Endothelial cell of umbilical vein (primary cell): ENCODE measurements around the gene CPNE5. TPM values are rescaled to one million over a fixed set of nuclear protein-coding genes. Genes with fewer than 3 reads are reported as not detected.
A peak's percentile ranks its signal among the peaks of the same experiment; 100 is the strongest.

Experiments
- BruUV-seq: library from RNA; stranded (reverse); fragments of 400-500 nt; replicated peaks from 2 replicates; lab custom pipeline; 2021; lab: Mats Ljungman, UMichigan
- CTCF ChIA-PET: fragments of 300-600, 350-600 bp; sonication (Branson Sonifier 250); formaldehyde crosslinking; loops from one replicate; lab custom pipeline; 2021; ENCODE audit warnings: antibody characterized with exemption, inconsistent platforms; lab: Charles Lee
- POLR2A ChIA-PET: fragments of 300-600, 350-600 bp; sonication (Branson Sonifier 250); formaldehyde crosslinking; loops from one replicate; lab custom pipeline; 2021; ENCODE audit warnings: antibody characterized with exemption, inconsistent platforms; lab: Charles Lee
- DNase-seq: peaks from one replicate; pipeline ENCODE4 v3.0.0-alpha.2; 2011; ENCODE audit warnings: low read depth, low spot score
- FAIRE-seq: peaks from 2 replicates; lab custom pipeline; 2011; peaks lifted over from hg19 to GRCh38; lab: Jason Lieb, UNC
- H2AFZ ChIP-seq: 2 replicates; pipeline ENCODE4 v1.6.0; 2012; ENCODE audit warnings: low read depth, low read length, control low read depth, inconsistent platforms
- H3K27ac ChIP-seq: 2 replicates; pipeline ENCODE4 v1.5.1; 2011; ENCODE audit warnings: low read depth, mild to moderate bottlenecking, control low read depth, low read length, moderate library complexity; ENCODE audit not compliant: insufficient read depth
- H3K27me3 ChIP-seq, 2 experiments: 2 replicates each; pipeline versions ENCODE4 v1.6.0 to v1.6.1; 2011; ENCODE audit warnings: low read length in 2 of 2, mixed read lengths in 1 of 2; ENCODE audit not compliant: control insufficient read depth in 2 of 2, insufficient read depth in 2 of 2
- H3K36me3 ChIP-seq, 2 experiments: 2 replicates in 1 of 2; 3 replicates in 1 of 2; pipeline ENCODE4 v1.5.1; 2011; ENCODE audit warnings: low read length in 2 of 2, mild to moderate bottlenecking in 1 of 2, moderate library complexity in 1 of 2; ENCODE audit not compliant: control insufficient read depth in 2 of 2, insufficient read depth in 2 of 2; ENCODE audit errors: extremely low read depth in 1 of 2
- H3K4me1 ChIP-seq: 3 replicates; pipeline ENCODE4 v1.5.1; 2011; ENCODE audit warnings: mild to moderate bottlenecking, low read length; ENCODE audit not compliant: control insufficient read depth, insufficient read depth; ENCODE audit errors: extremely low read depth
- H3K4me2 ChIP-seq: 2 replicates; pipeline ENCODE4 v1.6.1; 2011; ENCODE audit warnings: low read length, control low read depth, mixed read lengths; ENCODE audit not compliant: insufficient read depth
- H3K4me3 ChIP-seq, 3 experiments: fragments of 200-600 bp in 1 of 3; sonication (generic), shearing (Covaris generic) in 1 of 3; replicated peaks in 1 of 3; 2 replicates each; pipeline ENCODE4 v1.5.1; 2011 to 2016; ENCODE audit warnings: control low read depth in 3 of 3, low read length in 3 of 3, mild to moderate bottlenecking in 2 of 3, inconsistent platforms in 1 of 3, low read depth in 1 of 3, moderate library complexity in 1 of 3; ENCODE audit not compliant: insufficient read depth in 1 of 3
- H3K79me2 ChIP-seq: 2 replicates; pipeline ENCODE4 v1.6.0; 2012; ENCODE audit warnings: low read length, inconsistent platforms; ENCODE audit not compliant: control insufficient read depth, insufficient read depth
- H3K9ac ChIP-seq: replicated peaks from 2 replicates; pipeline ENCODE3; 2011; ENCODE audit warnings: low read length, control low read depth; ENCODE audit not compliant: insufficient read depth; ENCODE audit errors: extremely low read depth
- H3K9me1 ChIP-seq: replicated peaks from 3 replicates; pipeline ENCODE4 v1.6.0; 2011; ENCODE audit warnings: mild to moderate bottlenecking, low read length; ENCODE audit not compliant: control insufficient read depth, insufficient read depth; ENCODE audit errors: extremely low read depth
- H3K9me3 ChIP-seq: replicated peaks from 2 replicates; pipeline ENCODE4 v1.5.1; 2012; ENCODE audit warnings: low read length, inconsistent platforms; ENCODE audit not compliant: control insufficient read depth, insufficient read depth
- H4K20me1 ChIP-seq: replicated peaks from 2 replicates; pipeline ENCODE3; 2011; ENCODE audit warnings: mild to moderate bottlenecking, low read length; ENCODE audit not compliant: control insufficient read depth, insufficient read depth; ENCODE audit errors: extremely low read depth
- EZH2 ChIP-seq: IDR thresholded peaks from 2 replicates; pipeline ENCODE4 v1.6.1; 2012; ENCODE audit warnings: borderline replicate concordance, low read depth, mild to moderate bottlenecking, moderate library complexity, low read length, inconsistent platforms; ENCODE audit not compliant: severe bottlenecking
- GATA2 ChIP-seq: IDR thresholded peaks from 2 replicates; pipeline ENCODE4 v1.7.0; 2011; ENCODE audit warnings: low read depth, mild to moderate bottlenecking, moderate library complexity, mixed read lengths, low read length; ENCODE audit not compliant: insufficient read length, insufficient read depth
- JUN ChIP-seq: IDR thresholded peaks from 2 replicates; pipeline ENCODE4 v1.6.1; 2011; ENCODE audit warnings: borderline replicate concordance, low read depth; ENCODE audit not compliant: insufficient read length, insufficient read depth
- POLR2AphosphoS5 ChIP-seq: IDR thresholded peaks from 2 replicates; pipeline ENCODE4 v1.6.1; 2012; ENCODE audit warnings: low read depth, mild to moderate bottlenecking, control low read depth, low read length, moderate library complexity; ENCODE audit not compliant: insufficient read depth
- dilution Hi-C: fragments of 300-500 bp; cut with MboI; formaldehyde crosslinking; loops from one replicate; pipeline ENCODE4 v1.15.0; 2019; ENCODE audit warnings: low sequenced_read_pairs; ENCODE audit not compliant: extremely low pct_ligation_motif_present
- intact Hi-C: fragments of 100-400 bp; cut with micrococcal nuclease; formaldehyde crosslinking; loops from one replicate; pipeline ENCODE4 v1.10.0; 2022
- polyA plus RNA-seq, 4 experiments: library from polyadenylated mRNA; depleted of rRNA in 3 of 4; stranded (reverse) in 3 of 4; unstranded in 1 of 4; fragments of >200 nt; gene quantifications; 2 replicates each; pipeline versions ENCODE4 v1.2.1 to v1.2.3, GENCODE V29; 2011 to 2012; ENCODE audit warnings: missing spikeins in 1 of 4
- total RNA-seq: library from RNA; stranded (reverse); gene quantifications from 2 replicates; pipeline ENCODE4 v1.2.3, GENCODE V29; 2021
- TF ChIP-seq, protein P1 (sequence below), 2 donors: IDR thresholded peaks; 1 replicate in 1 of 2; 2 replicates in 1 of 2; pipeline ENCODE4 v1.5.1; 2011; ENCODE audit warnings: low read length in 2 of 2, mild to moderate bottlenecking in 2 of 2, moderate library complexity in 2 of 2, control low read depth in 1 of 2, inconsistent platforms in 1 of 2, low read depth in 1 of 2; ENCODE audit not compliant: insufficient read depth in 1 of 2; ENCODE audit errors: extremely low read depth in 1 of 2

The CPNE5 gene
- total and polyA plus RNA-seq, 2 donors (not counting 3 experiments of a cell fraction or from before 2014, with no cell fraction given), result 18.8 to 49.4 TPM

DNA sequence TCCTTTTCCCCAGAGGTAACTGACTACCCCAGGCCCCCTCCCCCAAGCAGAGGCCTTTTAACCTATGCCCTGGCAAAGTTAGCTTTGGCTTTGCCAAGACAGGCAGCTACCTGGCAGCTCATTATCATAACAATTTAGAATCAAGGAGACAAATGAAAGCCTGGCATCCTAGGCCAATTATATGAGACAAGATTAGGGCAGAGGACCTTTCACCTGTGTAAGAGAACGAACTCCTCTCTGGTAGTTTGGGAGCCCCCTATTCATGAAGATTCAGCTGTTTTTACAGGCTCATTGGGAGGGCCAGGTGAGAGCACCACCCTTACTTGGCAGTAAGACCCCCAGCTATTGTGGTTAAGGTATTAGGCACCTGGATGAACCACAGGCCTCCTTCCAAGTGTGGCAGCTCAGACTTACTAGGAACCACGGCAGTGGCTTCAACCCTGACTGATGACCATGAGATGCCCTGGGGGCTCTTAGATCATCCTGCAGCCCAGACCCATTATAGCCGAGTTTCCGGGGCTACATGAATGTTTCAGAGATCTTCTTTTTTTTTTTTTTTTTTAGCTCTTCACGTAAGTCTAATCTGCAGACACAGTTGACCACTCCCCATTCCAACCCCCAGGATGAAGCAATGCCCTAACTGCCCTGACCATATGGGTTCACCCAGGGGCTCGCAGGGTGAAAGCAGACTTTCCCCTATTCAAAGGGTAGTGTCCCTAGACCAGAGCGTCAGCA lies 85.4 kb downstream of the CPNE5 start:
- no peak for FAIRE-seq
- Histone ChIP-seq H3K9me3 (no peaks in the 10 kb centered on the region), H3K27me3 (no peaks in the 10 kb centered on the region), H3K36me3 (no peaks in the 10 kb centered on the region), H3K4me1 (peaks cover 52% of the 10 kb centered on the region), H4K20me1 (no peaks in the 10 kb centered on the region), H2AFZ (no peak overlapping the region), H3K9me1 (no peaks in the 10 kb centered on the region), H3K9ac (no peak overlapping the region), H3K4me2 (no peak overlapping the region), H3K79me2 (no peaks in the 10 kb centered on the region), H3K4me3 (no peak overlapping the region), H3K27ac (no peak overlapping the region)
- TF ChIP-seq POLR2AphosphoS5 (no peak), GATA2 (no peak), JUN (no peak)
- ChIA-PET CTCF (interaction anchor here (0.6 to 1.7 kb wide), 5 partner anchors 27 to 139 kb away, joined by 3 to 11 read pairs (median 4); partner anchors contain the start of gene CDKN1A), POLR2A (interaction anchor here (0.6 to 2.2 kb wide), 3 partner anchors 13 to 120 kb away, joined by 3 to 13 read pairs (median 4); partner anchors contain the start of gene CDKN1A)
- intact Hi-C loops (no loop called here), dilution Hi-C loops (no loop called here)
- BruUV-seq, result no TSS peak
- DNase-seq, result no peak

DNA sequence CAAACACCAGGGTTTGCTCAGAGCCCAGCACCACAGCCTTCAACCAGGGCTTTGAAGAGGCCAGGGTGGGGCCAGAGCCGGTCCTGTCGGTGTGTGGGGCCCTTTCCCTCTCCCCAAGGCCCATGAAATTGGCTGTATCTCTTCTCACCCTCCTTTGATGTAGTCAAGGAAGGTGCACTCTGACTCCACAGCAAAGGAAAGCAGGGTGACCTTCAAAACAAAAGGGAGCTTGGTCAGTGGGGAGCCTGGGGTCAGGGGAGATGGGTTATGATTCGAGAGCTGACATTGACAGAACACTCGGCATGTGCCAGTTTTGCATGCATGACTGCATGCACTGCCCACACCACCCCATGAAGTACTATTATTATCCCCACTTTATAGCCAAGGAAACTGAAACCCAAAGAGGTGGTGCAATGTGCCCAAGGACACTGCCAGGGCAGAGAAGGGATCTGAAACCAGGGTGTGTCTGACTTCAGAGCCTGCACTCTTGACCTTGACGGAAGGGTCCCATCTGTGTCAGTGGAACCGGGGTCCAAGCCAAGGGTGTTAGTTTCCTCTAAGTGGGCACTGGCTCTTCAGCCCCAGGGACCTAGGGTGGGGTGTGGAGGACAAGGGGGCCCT lies 86.2 kb downstream of the CPNE5 start:
- H2AFZ ChIP-seq, result no peak overlapping the region

More for the DNA sequence above, 86.2 kb downstream of the CPNE5 start:
- intact Hi-C loops (loop anchor here (1.0 kb wide), 1 partner anchor 13 kb away; no protein-coding TSS in a partner anchor), dilution Hi-C loops (no loop called here)
- BruUV-seq, result no TSS peak
- DNase-seq (no peak), FAIRE-seq (peak; percentile 55)
- H3K9me1 ChIP-seq, result no peaks in the 10 kb centered on the region
- H3K79me2 ChIP-seq, result no peaks in the 10 kb centered on the region
- H4K20me1 ChIP-seq, result no peaks in the 10 kb centered on the region
- no peak for TF ChIP-seq EZH2
- TF ChIP-seq, protein P1, sequence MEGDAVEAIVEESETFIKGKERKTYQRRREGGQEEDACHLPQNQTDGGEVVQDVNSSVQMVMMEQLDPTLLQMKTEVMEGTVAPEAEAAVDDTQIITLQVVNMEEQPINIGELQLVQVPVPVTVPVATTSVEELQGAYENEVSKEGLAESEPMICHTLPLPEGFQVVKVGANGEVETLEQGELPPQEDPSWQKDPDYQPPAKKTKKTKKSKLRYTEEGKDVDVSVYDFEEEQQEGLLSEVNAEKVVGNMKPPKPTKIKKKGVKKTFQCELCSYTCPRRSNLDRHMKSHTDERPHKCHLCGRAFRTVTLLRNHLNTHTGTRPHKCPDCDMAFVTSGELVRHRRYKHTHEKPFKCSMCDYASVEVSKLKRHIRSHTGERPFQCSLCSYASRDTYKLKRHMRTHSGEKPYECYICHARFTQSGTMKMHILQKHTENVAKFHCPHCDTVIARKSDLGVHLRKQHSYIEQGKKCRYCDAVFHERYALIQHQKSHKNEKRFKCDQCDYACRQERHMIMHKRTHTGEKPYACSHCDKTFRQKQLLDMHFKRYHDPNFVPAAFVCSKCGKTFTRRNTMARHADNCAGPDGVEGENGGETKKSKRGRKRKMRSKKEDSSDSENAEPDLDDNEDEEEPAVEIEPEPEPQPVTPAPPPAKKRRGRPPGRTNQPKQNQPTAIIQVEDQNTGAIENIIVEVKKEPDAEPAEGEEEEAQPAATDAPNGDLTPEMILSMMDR (IDR thresholded peaks at IDR 0.05; ENCODE audit: extremely low read depth in 1 of 2, insufficient read depth in 1 of 2, low read depth in 1 of 2, low read length in 2 of 2), result no peak
- no peaks in the 10 kb centered on the region for H3K36me3 ChIP-seq
- CTCF ChIA-PET, result interaction anchor here (0.8 to 1.7 kb wide), 5 partner anchors 28 to 138 kb away, joined by 3 to 9 read pairs (median 4); partner anchors contain the start of gene CDKN1A
- peaks cover 52% of the 10 kb centered on the region for H3K4me1 ChIP-seq
- peak overlapping the region; percentile 1 for H3K4me2 ChIP-seq
- peak overlapping the region; percentile 25 for H3K27ac ChIP-seq
- no peak overlapping the region for H3K9ac ChIP-seq
- no peaks in the 10 kb centered on the region for H3K27me3 ChIP-seq
- POLR2A ChIA-PET, result interaction anchor here (0.6 kb wide), 1 partner anchor 152 kb away, joined by 3 read pairs; no protein-coding TSS in a partner anchor
- no peak overlapping the region for H3K4me3 ChIP-seq
- no peaks in the 10 kb centered on the region for H3K9me3 ChIP-seq
